GM12878 (cell line): Measurements from ENCODE around the gene ATCAY. TPM values are rescaled to one million over a fixed set of nuclear protein-coding genes. Genes with fewer than 3 reads are reported as not detected.

Experiments used
- ATAC-seq: fragments of 200-7000 bp; cut with Tn5 transposase; 3 replicates; pipeline ENCODE4 v1.9.1; 2020; ENCODE audit warnings: mild to moderate bottlenecking, moderate library complexity
- BruUV-seq: library from RNA; stranded (reverse); fragments of 400-500 nt; replicated peaks from 2 replicates; lab custom pipeline; 2021; lab: Mats Ljungman, UMichigan
- CTCF ChIA-PET: fragments of 300-600 bp; sonication (Branson Sonifier 250); formaldehyde crosslinking; extraction: SDS; loops from one replicate; lab custom pipeline; 2021; ENCODE audit warnings: inconsistent platforms; lab: Yijun Ruan, JAX
- POLR2A ChIA-PET: fragments of 350-600 bp; formaldehyde crosslinking; extraction: SDS; loops from one replicate; lab custom pipeline; 2021; ENCODE audit warnings: inconsistent platforms; lab: Charles Lee
- RAD21 ChIA-PET: fragments of 300-600 bp; sonication (Branson Sonifier 250); formaldehyde crosslinking; loops from one replicate; lab custom pipeline; 2023; ENCODE audit warnings: antibody characterized with exemption; ENCODE audit not compliant: unreplicated experiment; lab: Charles Lee
- SMC1A ChIA-PET: fragments of 300-600 bp; sonication (Branson Sonifier 250); formaldehyde crosslinking; loops from one replicate; lab custom pipeline; 2023; ENCODE audit not compliant: unreplicated experiment, uncharacterized antibody; lab: Charles Lee
- DNase-seq: peaks from one replicate; pipeline ENCODE4 v3.0.0-alpha.2; 2011; ENCODE audit warnings: low read depth, low spot score
- FAIRE-seq: peaks from 3 replicates; lab custom pipeline; 2011; peaks lifted over from hg19 to GRCh38; lab: Jason Lieb, UNC
- H2AFZ ChIP-seq: 2 replicates; pipeline ENCODE4 v1.6.0; 2011; ENCODE audit warnings: low read depth, low read length, control low read depth; ENCODE audit not compliant: control insufficient read depth
- H3K27ac ChIP-seq: 2 replicates; pipeline ENCODE4 v1.5.1; 2011; ENCODE audit warnings: control low read depth; ENCODE audit not compliant: control insufficient read depth, insufficient read depth
- H3K27me3 ChIP-seq, 2 experiments: replicated peaks in 1 of 2; 2 replicates each; pipeline versions ENCODE4 v1.6.0 to v1.6.1; 2011; ENCODE audit warnings: low read length in 1 of 2; ENCODE audit not compliant: control insufficient read depth in 2 of 2, insufficient read depth in 2 of 2
- H3K36me3 ChIP-seq, 2 experiments: 2 replicates each; pipeline ENCODE4 v1.5.1; 2011; ENCODE audit warnings: low read length in 1 of 2; ENCODE audit not compliant: control insufficient read depth in 2 of 2, insufficient read depth in 2 of 2
- H3K4me1 ChIP-seq: 2 replicates; pipeline ENCODE4 v1.6.1; 2011; ENCODE audit warnings: mild to moderate bottlenecking, low read length, moderate library complexity, mixed read lengths; ENCODE audit not compliant: control insufficient read depth, insufficient read depth
- H3K4me2 ChIP-seq: 2 replicates; pipeline ENCODE4 v1.6.0; 2011; ENCODE audit warnings: control low read depth; ENCODE audit not compliant: control insufficient read depth, insufficient read depth
- H3K4me3 ChIP-seq: fragments of 200-600 bp; sonication (generic); 2 replicates; pipeline ENCODE4 v1.5.1; 2016
- H3K79me2 ChIP-seq: 2 replicates; pipeline ENCODE4 v1.6.0; 2011; ENCODE audit warnings: low read length; ENCODE audit not compliant: control insufficient read depth, insufficient read depth
- H3K9ac ChIP-seq: 2 replicates; pipeline ENCODE4 v1.8.0; 2011; ENCODE audit warnings: low read length, control low read depth, mixed read lengths; ENCODE audit not compliant: control insufficient read depth, insufficient read depth
- H3K9me3 ChIP-seq: replicated peaks from 3 replicates; pipeline ENCODE4 v1.5.1; 2011; ENCODE audit warnings: mild to moderate bottlenecking, low read length; ENCODE audit not compliant: control insufficient read depth, insufficient read depth
- H4K20me1 ChIP-seq: 2 replicates; pipeline ENCODE4 v1.6.0; 2011; ENCODE audit not compliant: control insufficient read depth, insufficient read depth
- ATF7 ChIP-seq: fragments of 450-650 bp; IDR thresholded peaks from 2 replicates; pipeline ENCODE4 v1.6.1; 2016; ENCODE audit warnings: low read depth, mild to moderate bottlenecking
- BCL11A ChIP-seq: IDR thresholded peaks from 2 replicates; pipeline ENCODE4 v1.6.1; 2011; ENCODE audit warnings: low read depth, low read length
- FOXM1 ChIP-seq: IDR thresholded peaks from 2 replicates; pipeline ENCODE4 v1.6.1; 2012; ENCODE audit warnings: low read depth, mild to moderate bottlenecking, inconsistent platforms, low read length, moderate library complexity
- HDAC2 ChIP-seq: fragments of 200-600 bp; sonication (generic); IDR thresholded peaks from 2 replicates; pipeline ENCODE4 v1.6.1; 2017
- IRF4 ChIP-seq: IDR thresholded peaks from 2 replicates; pipeline ENCODE4 v1.6.1; 2011; ENCODE audit warnings: low read depth, low read length
- JUND ChIP-seq: IDR thresholded peaks from 2 replicates; pipeline ENCODE4 v1.6.1; 2012; ENCODE audit warnings: low read depth, mild to moderate bottlenecking, low read length, improper control_type of control experiment, moderate library complexity
- MYB ChIP-seq: fragments of 150-350 bp; IDR thresholded peaks from 2 replicates; pipeline ENCODE4 v1.6.1; 2014; ENCODE audit warnings: mild to moderate bottlenecking, low read depth, low read length, borderline replicate concordance
- NFXL1 ChIP-seq: fragments of 450-650 bp; IDR thresholded peaks from 2 replicates; pipeline ENCODE4 v1.6.1; 2017; ENCODE audit warnings: antibody characterized with exemption, mild to moderate bottlenecking, borderline replicate concordance
- PAX8 ChIP-seq: fragments of 450-650 bp; IDR thresholded peaks from 2 replicates; pipeline ENCODE4 v1.6.1; 2017; ENCODE audit warnings: mild to moderate bottlenecking, moderate library complexity
- RFX5 ChIP-seq: IDR thresholded peaks from 2 replicates; pipeline ENCODE4 v1.6.1; 2011; ENCODE audit warnings: low read depth, low read length, improper control_type of control experiment
- ZNF217 ChIP-seq: fragments of 450-650 bp; IDR thresholded peaks from 2 replicates; pipeline ENCODE4 v1.6.1; 2017; ENCODE audit warnings: antibody characterized with exemption, mild to moderate bottlenecking
- ZNF274 ChIP-seq: IDR thresholded peaks from one replicate; pipeline ENCODE4 v1.8.0; 2011; ENCODE audit not compliant: insufficient read length, insufficient read depth
- ZSCAN29 ChIP-seq: fragments of 450-650 bp; IDR thresholded peaks from 2 replicates; pipeline ENCODE4 v1.6.1; 2017; ENCODE audit warnings: mild to moderate bottlenecking, moderate library complexity
- WGBS: methylation state at CpG from one replicate; pipeline ENCODE4 v1.1.6; 2016; ENCODE audit warnings: low lambda C conversion rate; ENCODE audit not compliant: insufficient replicate concordance, insufficient coverage; ENCODE audit errors: missing lambda C conversion rate; 5-methylcytosine and 5-hydroxymethylcytosine counted together
- in situ Hi-C: fragments of 300-500 bp; cut with MboI; formaldehyde crosslinking; loops from 9 replicates; pipeline ENCODE4 v1.14.3; 2018; ENCODE audit warnings: mixed read lengths
- intact Hi-C: fragments of 100-400 bp; cut with micrococcal nuclease; formaldehyde crosslinking; loops from one replicate; pipeline ENCODE4 v1.14.2; 2022; ENCODE audit not compliant: unreplicated experiment
- polyA plus RNA-seq, 11 experiments: library from polyadenylated mRNA; depleted of rRNA in 4 of 11; unstranded in 6 of 11; stranded (reverse) in 5 of 11; fragments of >200 nt; fragmentation: Nextera tagmentation in 4 of 11; fragmentation: Illumina TruSeq in 1 of 11; extraction: Ambion mirVana in 4 of 11; extraction: Trizol in 1 of 11; gene quantifications; 1 replicate in 1 of 11; 2 replicates in 10 of 11; pipeline versions ENCODE4 v1.2.1 to v1.2.3, GENCODE V29; 2011 to 2016; ENCODE audit warnings: inconsistent platforms in 2 of 11, missing spikeins in 2 of 11, low read depth in 1 of 11
- total RNA-seq, 4 experiments: library from RNA; depleted of rRNA in 3 of 4; stranded (reverse); fragments of >200 nt in 3 of 4; fragmentation: Illumina TruSeq in 1 of 4; extraction: Trizol in 1 of 4; gene quantifications; 2 replicates each; pipeline versions ENCODE4 v1.2.1 to v1.2.3, GENCODE V29; 2013 to 2021
- TF ChIP-seq, protein P1 (sequence below): IDR thresholded peaks from 2 replicates; pipeline ENCODE4 v1.6.1; 2012; ENCODE audit warnings: low read length, inconsistent platforms

ATCAY gene
- total and polyA plus RNA-seq, 10 of the 15 experiments (the other 5 are each of a cell fraction or from before 2014, with no cell fraction given) = under 0.01 to 0.04 (median 0.02) TPM; not detected in 4

DNA sequence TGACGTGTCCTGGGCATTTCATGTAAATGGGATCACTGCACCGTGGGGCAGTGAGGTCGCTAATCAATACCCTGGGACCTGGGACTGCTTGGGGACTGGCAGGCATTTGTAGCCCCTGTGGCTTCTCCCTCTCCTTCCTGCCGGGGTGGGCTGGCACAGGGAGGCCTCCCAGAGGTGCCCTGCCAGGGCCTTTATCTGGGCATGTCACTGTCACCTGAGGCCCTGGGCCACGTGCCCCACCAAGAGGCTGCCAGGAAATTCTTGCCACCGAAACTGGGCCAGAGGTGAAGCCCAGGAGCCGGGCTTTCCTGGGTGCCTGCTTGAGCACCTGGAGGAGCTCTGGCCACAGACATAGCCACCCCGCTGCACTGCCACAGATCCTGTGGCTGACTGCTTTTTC, 50.6 kb downstream of the ATCAY start:
- WGBS = 13% methylated on average over 8 of the region's 8 CpGs
- ChIA-PET POLR2A (no interaction called here), SMC1A (no interaction called here), RAD21 (no interaction called here), CTCF (no interaction called here)
- Histone ChIP-seq H3K27ac (no peak overlapping the region), H3K9me3 (no peaks in the 10 kb centered on the region), H3K4me1 (no peaks in the 10 kb centered on the region), H3K4me2 (no peak overlapping the region), H3K79me2 (no peaks in the 10 kb centered on the region), H4K20me1 (no peaks in the 10 kb centered on the region), H3K4me3 (no peak overlapping the region), H2AFZ (no peak overlapping the region), H3K9ac (no peak overlapping the region), H3K36me3 (no peaks in the 10 kb centered on the region), H3K27me3 (no peaks in the 10 kb centered on the region)
- TF ChIP-seq, protein P1, sequence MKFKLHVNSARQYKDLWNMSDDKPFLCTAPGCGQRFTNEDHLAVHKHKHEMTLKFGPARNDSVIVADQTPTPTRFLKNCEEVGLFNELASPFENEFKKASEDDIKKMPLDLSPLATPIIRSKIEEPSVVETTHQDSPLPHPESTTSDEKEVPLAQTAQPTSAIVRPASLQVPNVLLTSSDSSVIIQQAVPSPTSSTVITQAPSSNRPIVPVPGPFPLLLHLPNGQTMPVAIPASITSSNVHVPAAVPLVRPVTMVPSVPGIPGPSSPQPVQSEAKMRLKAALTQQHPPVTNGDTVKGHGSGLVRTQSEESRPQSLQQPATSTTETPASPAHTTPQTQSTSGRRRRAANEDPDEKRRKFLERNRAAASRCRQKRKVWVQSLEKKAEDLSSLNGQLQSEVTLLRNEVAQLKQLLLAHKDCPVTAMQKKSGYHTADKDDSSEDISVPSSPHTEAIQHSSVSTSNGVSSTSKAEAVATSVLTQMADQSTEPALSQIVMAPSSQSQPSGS = no peak
- TF ChIP-seq HDAC2 (no peak), BCL11A (no peak), PAX8 (no peak), IRF4 (no peak), RFX5 (no peak), FOXM1 (no peak), ZSCAN29 (no peak), NFXL1 (no peak), MYB (no peak), ZNF217 (no peak), ZNF274 (no peak), JUND (no peak), ATF7 (no peak)
- BruUV-seq = no TSS peak
- no peak for ATAC-seq
- no peak for FAIRE-seq
- DNase-seq = no peak
- in situ Hi-C loops (no loop called here), intact Hi-C loops (no loop called here)
